GM23338 (cell line): Measurements from ENCODE around the gene TYRP1. TPM values are rescaled to one million over a fixed set of nuclear protein-coding genes. Genes with fewer than 3 reads are reported as not detected.

Experiments used
- ATAC-seq: fragments of 200-7000 bp; cut with Tn5 transposase; 3 replicates; pipeline ENCODE4 v1.9.1; 2020
- DNase-seq: peaks from one replicate; pipeline ENCODE4 v3.0.0-alpha.2; 2015; ENCODE audit warnings: low spot score
- H2AFZ ChIP-seq: fragments of 200-600 bp; sonication (generic); 2 replicates; pipeline ENCODE4 v1.8.0; 2016; ENCODE audit warnings: antibody characterized with exemption, mild to moderate bottlenecking, moderate library complexity
- H3F3A ChIP-seq: fragments of 200-600 bp; sonication (generic); replicated peaks from 2 replicates; pipeline ENCODE4 v1.8.0; 2017; ENCODE audit warnings: antibody characterized with exemption, mixed run types, low read depth
- H3K27ac ChIP-seq: fragments of 200-600 bp; sonication (generic); 2 replicates; pipeline ENCODE4 v1.6.1; 2016; ENCODE audit warnings: low read depth
- H3K27me3 ChIP-seq: fragments of 200-600 bp; sonication (generic); 2 replicates; pipeline ENCODE4 v1.8.0; 2016; ENCODE audit warnings: mild to moderate bottlenecking, mixed run types, moderate library complexity; ENCODE audit not compliant: insufficient read depth
- H3K36me3 ChIP-seq: fragments of 200-600 bp; sonication (generic); 2 replicates; pipeline ENCODE4 v1.8.0; 2016; ENCODE audit warnings: mild to moderate bottlenecking; ENCODE audit not compliant: insufficient read depth
- H3K4me1 ChIP-seq: fragments of 200-600 bp; sonication (generic); 2 replicates; pipeline ENCODE4 v1.8.0; 2016; ENCODE audit warnings: mild to moderate bottlenecking, moderate library complexity; ENCODE audit not compliant: insufficient read depth
- H3K4me2 ChIP-seq: fragments of 200-600 bp; sonication (generic); 2 replicates; pipeline ENCODE4 v1.7.1; 2017; ENCODE audit warnings: mixed run types
- H3K4me3 ChIP-seq: fragments of 200-600 bp; sonication (generic); 2 replicates; pipeline ENCODE4 v1.6.1; 2016; ENCODE audit warnings: mixed run types
- H3K79me2 ChIP-seq: fragments of 200-600 bp; sonication (generic); replicated peaks from 2 replicates; pipeline ENCODE4 v1.8.0; 2017; ENCODE audit warnings: mild to moderate bottlenecking; ENCODE audit not compliant: insufficient read depth
- H3K9me2 ChIP-seq: fragments of 200-600 bp; sonication (generic); 2 replicates; pipeline ENCODE4 v1.8.0; 2017; ENCODE audit not compliant: insufficient read depth
- H4K20me1 ChIP-seq: fragments of 200-600 bp; sonication (generic); replicated peaks from 2 replicates; pipeline ENCODE4 v1.8.0; 2017; ENCODE audit warnings: mild to moderate bottlenecking; ENCODE audit not compliant: insufficient read depth
- H3K27ac Mint-ChIP-seq: 2 replicates; pipeline ENCODE4 v1.8.0; 2020; ENCODE audit warnings: inconsistent platforms, mild to moderate bottlenecking, moderate library complexity, mixed read lengths
- H3K27me3 Mint-ChIP-seq: 3 replicates; pipeline ENCODE4 v1.8.0; 2022; ENCODE audit warnings: low read depth, mild to moderate bottlenecking, moderate library complexity, mixed read lengths, inconsistent platforms; ENCODE audit not compliant: insufficient read depth, poor library complexity
- H3K36me3 Mint-ChIP-seq: 3 replicates; pipeline ENCODE4 v1.8.0; 2021; ENCODE audit warnings: low read depth, mild to moderate bottlenecking, inconsistent platforms, moderate library complexity, mixed read lengths
- H3K4me1 Mint-ChIP-seq: 3 replicates; pipeline ENCODE4 v1.8.0; 2020; ENCODE audit warnings: mild to moderate bottlenecking, inconsistent platforms, mixed read lengths
- H3K4me3 Mint-ChIP-seq: 3 replicates; pipeline ENCODE4 v1.8.0; 2021; ENCODE audit warnings: moderate library complexity, mild to moderate bottlenecking, inconsistent platforms, mixed read lengths
- H3K9me3 Mint-ChIP-seq: 3 replicates; pipeline ENCODE4 v1.8.0; 2020; ENCODE audit warnings: moderate library complexity, mild to moderate bottlenecking, inconsistent platforms, mixed read lengths
- CREB1 ChIP-seq: fragments of 250-450 bp; sonication (Bioruptor Pico); IDR thresholded peaks from 2 replicates; pipeline ENCODE4 v1.5.0; 2020; ENCODE audit warnings: low read depth, mild to moderate bottlenecking, moderate library complexity
- CTCF ChIP-seq, 2 experiments: fragments of 200-600 bp in 1 of 2; sonication (generic) in 1 of 2; conservative IDR thresholded peaks; 2 replicates each; pipeline versions ENCODE4 v1.5.1 to v1.6.1; 2016 to 2017; ENCODE audit warnings: antibody characterized with exemption in 2 of 2, low read depth in 2 of 2, mild to moderate bottlenecking in 2 of 2, moderate library complexity in 1 of 2
- ETS1 ChIP-seq: IDR thresholded peaks from 2 replicates; pipeline ENCODE4 v1.6.1; 2016; ENCODE audit warnings: antibody characterized with exemption
- EZH2phosphoT487 ChIP-seq: fragments of 200-600 bp; sonication (generic); IDR thresholded peaks from one replicate; pipeline ENCODE4 v1.8.1; 2018; ENCODE audit warnings: antibody characterized with exemption; ENCODE audit not compliant: unreplicated experiment
- JUNB ChIP-seq: IDR thresholded peaks from one replicate; pipeline ENCODE4 v1.6.1; 2016; ENCODE audit warnings: antibody characterized with exemption; ENCODE audit not compliant: unreplicated experiment
- NANOG ChIP-seq: IDR thresholded peaks from 2 replicates; pipeline ENCODE4 v1.6.1; 2016; ENCODE audit warnings: antibody characterized with exemption, borderline replicate concordance
- POLR2AphosphoS5 ChIP-seq: IDR thresholded peaks from 2 replicates; pipeline ENCODE4 v1.6.1; 2016; ENCODE audit warnings: antibody characterized with exemption, low read depth
- REST ChIP-seq: IDR thresholded peaks from one replicate; pipeline ENCODE4 v1.6.1; 2018; ENCODE audit warnings: antibody characterized with exemption; ENCODE audit not compliant: unreplicated experiment
- ZNF114 ChIP-seq: fragments of 250-450 bp; sonication (Bioruptor Pico); IDR thresholded peaks from 2 replicates; pipeline ENCODE4 v1.5.0; 2020; ENCODE audit warnings: mild to moderate bottlenecking, moderate library complexity
- ZNF331 ChIP-seq: fragments of 250-450 bp; sonication (Bioruptor Pico); IDR thresholded peaks from 2 replicates; pipeline ENCODE4 v1.5.0; 2020; ENCODE audit warnings: low read depth, mild to moderate bottlenecking, moderate library complexity
- ZNF462 ChIP-seq: fragments of 250-450 bp; sonication (Bioruptor Pico); IDR thresholded peaks from 2 replicates; pipeline ENCODE4 v1.5.0; 2020; ENCODE audit warnings: mild to moderate bottlenecking, moderate library complexity
- polyA plus RNA-seq: library from polyadenylated mRNA; unstranded; fragments of >200 nt; fragmentation: Nextera tagmentation; extraction: Ambion mirVana; gene quantifications from 2 replicates; pipeline ENCODE4 v1.2.1, GENCODE V29; 2016
- total RNA-seq: library from RNA; depleted of rRNA; stranded (reverse); fragments of >200 nt; shearing (Covaris generic); gene quantifications from 2 replicates; pipeline ENCODE4 v1.2.3, GENCODE V29; 2014

The TYRP1 gene
- total and polyA plus RNA-seq, 2 experiments from 2014 or later: not detected

- Histone ChIP-seq H3K4me3 (no peak overlapping the region), H3K79me2 (no peaks in the 10 kb centered on the region), H3K4me2 (no peak overlapping the region), H3K4me1 (no peaks in the 10 kb centered on the region), H3F3A (no peaks in the 10 kb centered on the region), H3K9me2 (no peaks in the 10 kb centered on the region), H4K20me1 (no peaks in the 10 kb centered on the region), H2AFZ (no peak overlapping the region), H3K27ac (no peak overlapping the region), H3K36me3 (no peaks in the 10 kb centered on the region), H3K27me3 (no peaks in the 10 kb centered on the region)
- Mint-ChIP-seq H3K36me3 (no peaks in the 10 kb centered on the region), H3K4me3 (no peak overlapping the region), H3K27me3 (no peaks in the 10 kb centered on the region), H3K4me1 (peaks cover 4% of the 10 kb centered on the region), H3K9me3 (no peaks in the 10 kb centered on the region; the same call in 2 of the 3 replicates), H3K27ac (no peak overlapping the region)
- ATAC-seq: no peak
- TF ChIP-seq NANOG (no peak), POLR2AphosphoS5 (no peak), ZNF114 (CRISPR knock-in tag) (no peak), ZNF462 (CRISPR knock-in tag) (no peak), CREB1 (CRISPR knock-in tag) (no peak), ETS1 (no peak), CTCF (conservative IDR thresholded peaks at IDR 0.05; ENCODE audit: low read depth in 2 of 2) (no peak), JUNB (no peak), EZH2phosphoT487 (no peak), ZNF331 (CRISPR knock-in tag) (no peak), REST (no peak)
- no peak for DNase-seq
Measured at GRCh38 chr9:12667892-12668291, 25.3 kb upstream of the TYRP1 start.
